ENCODE data around the gene DDX39B. TPM values are rescaled to one million over a fixed set of nuclear protein-coding genes. Genes with fewer than 3 reads are reported as not detected.

Gene DDX39B
- total and polyA plus RNA-seq, 2 donors (not counting 3 experiments of a cell fraction or from before 2014, with no cell fraction given), result 453 to 766 TPM

GRCh38 chr6:31543639-31544038 lies 1.8 kb upstream of the DDX39B start:
- Histone ChIP-seq H3K79me2 (ENCODE audit: control insufficient read depth, insufficient read depth, low read length) (peaks cover 39% of the 10 kb centered on the region), H3K27ac (ENCODE audit: insufficient read depth, low read depth, low read length) (no peak overlapping the region)

More at GRCh38 chr6:31543639-31544038, 1.8 kb upstream of the DDX39B start:
- intact Hi-C loops (cut with micrococcal nuclease), result loop anchor here (10.0 kb wide), 1 partner anchor 191 kb away; the partner anchor contains the start of gene CLIC1
- Histone ChIP-seq H2AFZ (ENCODE audit: low read depth, low read length) (no peak overlapping the region), H4K20me1 (replicated peaks; ENCODE audit: control insufficient read depth, extremely low read depth, insufficient read depth, low read length) (peaks cover 7% of the 10 kb centered on the region), H3K4me3 (replicated peaks in 1 of 3; ENCODE audit: insufficient read depth in 1 of 3, low read depth in 1 of 3, low read length in 3 of 3) (no peak overlapping the region), H3K9me3 (replicated peaks; ENCODE audit: control insufficient read depth, insufficient read depth, low read length) (no peaks in the 10 kb centered on the region), H3K4me1 (ENCODE audit: control insufficient read depth, extremely low read depth, insufficient read depth, low read length) (peaks cover 38% of the 10 kb centered on the region), H3K4me2 (ENCODE audit: insufficient read depth, low read length) (no peak overlapping the region), H3K36me3 (ENCODE audit: control insufficient read depth in 2 of 2, extremely low read depth in 1 of 2, insufficient read depth in 2 of 2, low read length in 2 of 2) (peaks cover 8 to 16% of the 10 kb centered on the region in 2 experiments), H3K9ac (replicated peaks; ENCODE audit: extremely low read depth, insufficient read depth, low read length) (no peak overlapping the region), H3K9me1 (replicated peaks; ENCODE audit: control insufficient read depth, extremely low read depth, insufficient read depth, low read length) (no peaks in the 10 kb centered on the region), H3K27me3 (ENCODE audit: control insufficient read depth in 2 of 2, insufficient read depth in 2 of 2, low read length in 2 of 2) (no peaks in the 10 kb centered on the region)
- DNase-seq (ENCODE audit: low read depth, low spot score), result no peak
- no peak for FAIRE-seq
- dilution Hi-C loops (cut with MboI; ENCODE audit: extremely low pct_ligation_motif_present, low sequenced_read_pairs), result no loop called here
- TF ChIP-seq POLR2A (IDR thresholded peaks at IDR 0.05; ENCODE audit: low read depth, low read length) (no peak), EZH2 (IDR thresholded peaks at IDR 0.05; ENCODE audit: borderline replicate concordance, low read depth, low read length, severe bottlenecking) (no peak), GATA2 (IDR thresholded peaks at IDR 0.05; ENCODE audit: insufficient read depth, insufficient read length, low read depth, low read length) (no peak), MYC (IDR thresholded peaks at IDR 0.05; ENCODE audit: low read depth, low read length) (no peak), POLR2AphosphoS5 (IDR thresholded peaks at IDR 0.05; ENCODE audit: insufficient read depth, low read depth, low read length) (no peak), JUN (IDR thresholded peaks at IDR 0.05; ENCODE audit: borderline replicate concordance, insufficient read depth, insufficient read length, low read depth) (no peak), FOS (IDR thresholded peaks at IDR 0.05; ENCODE audit: borderline replicate concordance, insufficient read depth, low read length) (no peak)
- TF ChIP-seq, protein P1, sequence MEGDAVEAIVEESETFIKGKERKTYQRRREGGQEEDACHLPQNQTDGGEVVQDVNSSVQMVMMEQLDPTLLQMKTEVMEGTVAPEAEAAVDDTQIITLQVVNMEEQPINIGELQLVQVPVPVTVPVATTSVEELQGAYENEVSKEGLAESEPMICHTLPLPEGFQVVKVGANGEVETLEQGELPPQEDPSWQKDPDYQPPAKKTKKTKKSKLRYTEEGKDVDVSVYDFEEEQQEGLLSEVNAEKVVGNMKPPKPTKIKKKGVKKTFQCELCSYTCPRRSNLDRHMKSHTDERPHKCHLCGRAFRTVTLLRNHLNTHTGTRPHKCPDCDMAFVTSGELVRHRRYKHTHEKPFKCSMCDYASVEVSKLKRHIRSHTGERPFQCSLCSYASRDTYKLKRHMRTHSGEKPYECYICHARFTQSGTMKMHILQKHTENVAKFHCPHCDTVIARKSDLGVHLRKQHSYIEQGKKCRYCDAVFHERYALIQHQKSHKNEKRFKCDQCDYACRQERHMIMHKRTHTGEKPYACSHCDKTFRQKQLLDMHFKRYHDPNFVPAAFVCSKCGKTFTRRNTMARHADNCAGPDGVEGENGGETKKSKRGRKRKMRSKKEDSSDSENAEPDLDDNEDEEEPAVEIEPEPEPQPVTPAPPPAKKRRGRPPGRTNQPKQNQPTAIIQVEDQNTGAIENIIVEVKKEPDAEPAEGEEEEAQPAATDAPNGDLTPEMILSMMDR (IDR thresholded peaks at IDR 0.05; ENCODE audit: extremely low read depth in 1 of 2, insufficient read depth in 1 of 2, low read depth in 1 of 2, low read length in 2 of 2), result no peak
- TF ChIP-seq, protein P2, sequence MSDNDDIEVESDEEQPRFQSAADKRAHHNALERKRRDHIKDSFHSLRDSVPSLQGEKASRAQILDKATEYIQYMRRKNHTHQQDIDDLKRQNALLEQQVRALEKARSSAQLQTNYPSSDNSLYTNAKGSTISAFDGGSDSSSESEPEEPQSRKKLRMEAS (IDR thresholded peaks at IDR 0.05; ENCODE audit: insufficient read depth, insufficient read length), result no peak
- CTCF ChIA-PET, result interaction anchor here (31.0 kb wide), 1 partner anchor 45 kb away, joined by 1517 read pairs; the partner anchor contains the start of genes LST1, LTB, NCR3 and TNF
- no TSS peak for BruUV-seq (replicated peaks)
- POLR2A ChIA-PET, result interaction anchor here (1.3 kb wide), 1 partner anchor 78 kb away, joined by 3 read pairs; no protein-coding TSS in a partner anchor

All from endothelial cell of umbilical vein (primary cell).